NCI-H82 (cell line): ENCODE data around the gene EPC1.

Experiments
- DNase-seq: peaks from one replicate; lab custom pipeline; 2025; lab: John Stamatoyannopoulos, UW

EPC1 gene

GRCh38 chr10:32332299-32332750, 14.6 kb downstream of the EPC1 start:
- peak; percentile 27 for DNase-seq

- no peak for DNase-seq
Observed at GRCh38 chr10:32331606-32332005, 15.4 kb downstream of the EPC1 start.

GRCh38 chr10:32330214-32330613, 16.7 kb downstream of the EPC1 start:
- DNase-seq = no peak

GRCh38 chr10:32329061-32329460, 17.9 kb downstream of the EPC1 start:
- no peak for DNase-seq

- no peak for DNase-seq
Observed at GRCh38 chr10:32328499-32328898, 18.5 kb downstream of the EPC1 start.

- DNase-seq = no peak
Observed at GRCh38 chr10:32327364-32327691, 19.6 kb downstream of the EPC1 start.

- DNase-seq = no peak
Observed at GRCh38 chr10:32326680-32327363, 20.1 kb downstream of the EPC1 start.

- DNase-seq = no peak
Observed at GRCh38 chr10:32326119-32326518, 20.8 kb downstream of the EPC1 start.

- DNase-seq = no peak
Observed at GRCh38 chr10:32323051-32323450, 23.9 kb downstream of the EPC1 start.

- DNase-seq = no peak
Observed at GRCh38 chr10:32321016-32321631, 25.8 kb downstream of the EPC1 start.

- no peak for DNase-seq
Observed at GRCh38 chr10:32318476-32318896, 28.5 kb downstream of the EPC1 start.

- DNase-seq = no peak
Observed at GRCh38 chr10:32317795-32318357, 29.1 kb downstream of the EPC1 start.

GRCh38 chr10:32315424-32315823, 31.5 kb downstream of the EPC1 start:
- DNase-seq = no peak

- DNase-seq = no peak
Observed at GRCh38 chr10:32314588-32314987, 32.4 kb downstream of the EPC1 start.

GRCh38 chr10:32308027-32308603, 38.8 kb downstream of the EPC1 start:
- no peak for DNase-seq

- no peak for DNase-seq
Observed at GRCh38 chr10:32307609-32308008, 39.3 kb downstream of the EPC1 start.

GRCh38 chr10:32299354-32299980, 47.5 kb downstream of the EPC1 start:
- no peak for DNase-seq

- no peak for DNase-seq
Observed at GRCh38 chr10:32298075-32298812, 48.7 kb downstream of the EPC1 start.

- DNase-seq = no peak
Observed at GRCh38 chr10:32295027-32295426, 51.9 kb downstream of the EPC1 start.

- no peak for DNase-seq
Observed at GRCh38 chr10:32293581-32293980, 53.4 kb downstream of the EPC1 start.

GRCh38 chr10:32279795-32280194, 67.2 kb downstream of the EPC1 start:
- DNase-seq = no peak

GRCh38 chr10:32273336-32273735, 73.6 kb downstream of the EPC1 start:
- no peak for DNase-seq
